NCI-H2107 treated with DMSO at 0.1 percent for 48 hours (cell line): ENCODE data around the gene ST6GALNAC4.
"Not testable (repeated sequence)": the region's sequence is repeated elsewhere in the genome, so short reads cannot be mapped to it uniquely, and the experiment has no call there.

Experiments
- DNase-seq: peaks from one replicate; lab custom pipeline; 2025; ENCODE audit not compliant: unreplicated experiment; lab: John Stamatoyannopoulos, UW

The ST6GALNAC4 gene

GRCh38 chr9:127874301-127875221 is 42.3 kb downstream of the ST6GALNAC4 start:
- DNase-seq: no peak

DNA sequence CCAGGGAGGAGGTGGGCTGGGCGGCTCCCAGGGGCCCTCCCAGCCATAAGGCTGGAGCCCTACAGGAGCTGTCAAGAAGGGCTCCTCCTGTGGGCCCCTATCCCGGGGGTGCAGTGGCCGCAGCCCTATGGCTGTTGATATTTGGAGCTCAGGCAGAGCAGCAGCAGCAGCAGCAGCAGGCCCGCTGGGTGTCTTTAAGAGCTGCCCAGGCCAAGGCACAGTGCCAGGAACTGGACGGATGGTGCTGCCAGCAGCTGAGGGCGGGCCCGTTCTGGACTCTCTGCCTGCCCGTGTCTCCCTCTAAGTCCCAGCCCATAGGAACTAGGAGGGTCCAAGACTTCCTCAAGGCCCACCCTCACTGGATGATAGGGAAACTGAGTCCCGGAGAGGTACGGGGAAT is 43.0 kb downstream of the ST6GALNAC4 start:
- DNase-seq: no peak

- DNase-seq: no peak
Observed at GRCh38 chr9:127873223-127873691, 43.6 kb downstream of the ST6GALNAC4 start.

- no peak for DNase-seq
Observed at GRCh38 chr9:127872369-127873222, 44.2 kb downstream of the ST6GALNAC4 start.

DNA sequence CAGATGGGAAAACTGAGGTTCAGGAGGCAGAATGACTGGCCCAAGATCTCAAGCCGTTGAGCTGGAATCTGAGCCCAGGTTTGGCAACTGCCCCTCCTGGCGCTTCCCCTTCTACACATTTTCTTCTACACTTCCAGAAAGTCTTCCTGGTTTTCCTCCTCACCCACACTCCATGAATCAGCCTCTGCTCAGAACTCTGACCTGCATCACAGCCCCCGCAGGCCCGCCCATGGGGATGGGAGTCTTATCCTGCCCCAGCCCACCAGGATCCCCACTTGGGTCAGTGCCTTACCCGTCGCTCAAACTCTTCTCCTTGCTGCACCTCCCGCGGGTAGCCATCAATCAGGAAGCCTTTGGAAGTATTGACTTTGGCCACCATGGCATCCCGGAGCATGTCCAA is 45.3 kb downstream of the ST6GALNAC4 start:
- DNase-seq: no peak

DNA sequence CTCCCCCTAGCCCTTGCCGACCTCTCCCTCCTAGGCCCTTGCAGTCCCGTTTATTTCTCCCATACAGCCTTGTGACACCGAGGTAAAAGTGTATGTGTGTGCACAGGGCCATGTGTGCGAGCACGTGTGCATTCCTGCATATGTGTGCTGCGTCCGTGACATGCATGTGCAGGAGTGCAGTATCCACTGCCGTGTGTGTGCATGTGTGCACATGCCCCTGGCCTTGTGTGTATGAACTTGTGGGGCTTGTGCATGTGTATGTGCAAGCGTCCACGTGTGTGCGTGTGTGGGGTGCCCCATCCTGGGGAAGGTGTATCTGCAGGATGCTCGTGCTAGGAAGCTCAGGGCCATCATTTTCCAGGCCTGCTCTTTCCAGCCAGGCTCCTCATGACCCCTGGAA is 46.0 kb downstream of the ST6GALNAC4 start:
- no peak for DNase-seq

DNA sequence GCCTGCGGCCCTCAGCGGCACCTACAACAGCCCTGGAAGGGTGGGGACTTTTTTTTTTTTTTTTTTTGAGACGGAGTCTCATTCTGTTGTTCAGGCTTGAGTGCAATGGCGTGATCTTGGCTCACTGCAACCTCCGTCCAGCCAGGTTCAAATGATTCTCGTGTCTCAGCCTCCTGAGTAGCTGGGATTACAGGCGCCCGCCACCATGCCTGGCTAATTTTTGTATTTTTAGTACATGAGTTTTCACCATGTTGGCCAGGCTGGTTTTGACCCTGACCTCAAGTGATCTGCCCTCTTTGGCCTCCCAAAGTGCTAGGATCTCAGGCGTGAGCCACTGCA is 46.7 kb downstream of the ST6GALNAC4 start:
- DNase-seq: not testable (repeated sequence)

DNA sequence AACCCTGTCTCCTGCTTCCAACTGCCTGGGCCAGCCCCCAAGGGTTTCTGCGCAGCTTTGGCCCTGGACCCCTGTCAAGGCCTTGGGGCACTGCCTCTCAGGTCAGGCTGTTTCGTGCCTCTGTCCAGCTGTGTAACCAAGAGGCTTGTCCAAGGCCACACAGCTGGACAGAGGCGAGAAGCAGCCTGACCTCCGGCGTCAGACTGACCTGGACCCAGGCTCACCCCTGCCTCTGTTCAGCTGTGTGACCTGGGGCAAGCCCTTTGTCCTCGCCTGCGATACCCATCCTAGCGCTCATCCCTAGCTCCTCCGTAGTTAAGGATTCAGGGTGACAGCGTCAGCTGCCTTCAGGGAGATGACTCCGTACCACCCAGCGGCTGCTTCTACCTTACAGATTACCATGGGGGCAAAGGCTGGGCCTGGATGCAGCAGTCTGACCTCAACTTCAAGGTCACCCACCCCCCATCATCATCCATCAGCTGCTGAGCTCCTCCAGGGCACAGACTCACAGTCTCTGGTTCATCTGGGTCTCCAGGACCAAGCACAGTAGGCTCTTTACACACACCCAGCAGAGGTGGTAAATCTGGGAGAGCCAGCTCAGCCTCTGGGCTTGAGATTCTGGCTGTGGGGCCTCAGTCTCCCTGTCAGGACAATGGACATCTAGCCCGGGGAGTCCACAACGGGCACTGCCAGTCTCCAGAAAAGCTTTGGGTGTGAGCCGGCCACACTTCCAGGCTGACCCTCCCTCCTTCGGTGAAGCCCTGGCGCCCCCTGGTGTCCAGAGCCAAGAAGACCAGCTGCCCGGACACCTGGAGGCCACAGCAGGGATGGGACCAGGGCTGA is 47.3 kb downstream of the ST6GALNAC4 start:
- peak; percentile 38 for DNase-seq

DNA sequence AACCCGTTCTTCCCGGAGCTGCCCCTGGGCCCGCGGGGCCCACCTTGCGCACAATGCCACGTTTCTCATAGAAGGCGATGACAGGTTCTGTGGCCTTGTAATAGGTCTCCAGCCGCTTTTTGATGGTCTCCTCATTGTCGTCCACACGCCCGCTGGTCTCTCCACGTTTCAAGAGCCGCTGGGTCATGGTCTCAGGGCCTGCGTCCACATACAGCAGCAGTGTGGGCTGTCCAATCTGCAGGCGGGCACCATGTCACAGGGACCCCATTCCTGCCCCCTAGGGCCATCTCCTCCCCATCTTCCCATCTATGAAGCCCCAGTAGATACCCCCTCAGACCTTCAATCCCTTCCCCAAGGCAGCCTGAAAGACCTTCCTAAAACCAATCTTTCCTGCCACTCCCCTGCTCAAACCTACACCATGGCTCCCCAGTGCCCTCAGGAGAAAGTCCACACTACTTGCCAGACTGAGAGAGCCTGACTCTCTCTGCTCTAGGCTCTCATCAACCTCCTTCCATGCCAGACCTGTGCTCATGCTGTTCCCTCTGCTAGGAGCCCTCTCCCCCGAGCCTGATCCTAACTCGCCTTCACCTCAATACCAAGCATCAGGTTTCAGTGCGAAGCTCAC is 48.5 kb downstream of the ST6GALNAC4 start:
- no peak for DNase-seq

GRCh38 chr9:127867356-127868277 is 49.2 kb downstream of the ST6GALNAC4 start:
- DNase-seq: no peak

DNA sequence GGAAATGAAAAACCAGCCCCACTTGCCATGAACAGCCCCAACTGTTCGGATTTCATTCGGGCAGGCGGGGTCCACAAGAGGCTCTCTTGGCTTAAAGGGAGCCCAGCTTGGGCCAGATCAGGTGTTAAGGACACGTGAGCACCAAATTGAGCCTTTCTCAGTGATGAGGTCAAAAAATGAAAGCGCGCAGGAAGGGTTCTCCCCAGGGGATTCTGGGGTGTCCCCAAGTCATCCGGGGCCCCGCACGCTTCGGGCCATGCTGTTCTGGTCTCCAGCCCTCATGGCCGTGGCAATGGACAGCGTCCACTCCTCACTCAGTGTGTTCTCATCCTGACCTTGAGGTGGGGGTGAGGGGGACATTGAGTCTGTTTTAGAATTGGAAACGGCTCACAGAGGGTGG is 50.3 kb downstream of the ST6GALNAC4 start:
- no peak for DNase-seq

DNA sequence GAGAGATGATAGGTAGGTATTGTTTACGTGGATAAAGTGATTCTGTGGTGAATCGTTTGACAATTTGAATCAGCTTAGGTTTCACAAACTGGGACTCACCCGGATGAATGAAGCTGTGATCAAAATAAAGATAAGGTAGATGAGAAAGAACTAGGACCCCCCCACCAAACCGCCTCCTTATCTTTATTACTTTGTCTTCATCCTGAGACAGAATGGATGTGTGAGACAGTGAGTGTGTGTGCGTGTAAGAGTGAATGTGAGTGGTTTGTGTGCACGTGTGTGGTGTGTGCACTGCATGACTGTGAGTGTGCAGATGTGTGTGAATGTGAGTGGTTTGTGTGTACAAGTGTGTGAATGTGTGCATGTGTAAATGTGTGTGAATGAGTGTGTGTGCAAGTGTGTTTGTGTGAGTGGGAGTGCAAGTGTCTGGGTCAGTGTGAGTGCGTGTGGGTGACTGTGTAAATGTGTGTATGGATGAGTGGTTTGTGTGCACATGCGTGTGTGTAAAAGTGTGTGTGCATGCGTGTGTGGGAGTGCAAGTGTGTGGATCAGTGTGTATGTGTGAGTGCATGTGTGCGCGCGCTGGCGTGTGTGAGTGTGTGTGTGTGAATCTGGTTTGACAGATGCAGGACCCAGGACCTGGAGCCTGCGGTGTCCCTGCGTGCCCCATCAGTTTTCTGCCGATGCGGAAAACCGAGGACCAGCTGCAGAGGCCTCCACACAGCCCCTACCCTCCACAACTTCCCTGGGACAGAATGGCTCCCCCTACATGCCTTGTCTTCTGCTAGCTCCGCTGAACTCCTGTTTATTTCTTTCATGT is 51.0 kb downstream of the ST6GALNAC4 start:
- DNase-seq: no peak

GRCh38 chr9:127863191-127863621 is 53.6 kb downstream of the ST6GALNAC4 start:
- no peak for DNase-seq

GRCh38 chr9:127862075-127863011 is 54.5 kb downstream of the ST6GALNAC4 start:
- no peak for DNase-seq

DNA sequence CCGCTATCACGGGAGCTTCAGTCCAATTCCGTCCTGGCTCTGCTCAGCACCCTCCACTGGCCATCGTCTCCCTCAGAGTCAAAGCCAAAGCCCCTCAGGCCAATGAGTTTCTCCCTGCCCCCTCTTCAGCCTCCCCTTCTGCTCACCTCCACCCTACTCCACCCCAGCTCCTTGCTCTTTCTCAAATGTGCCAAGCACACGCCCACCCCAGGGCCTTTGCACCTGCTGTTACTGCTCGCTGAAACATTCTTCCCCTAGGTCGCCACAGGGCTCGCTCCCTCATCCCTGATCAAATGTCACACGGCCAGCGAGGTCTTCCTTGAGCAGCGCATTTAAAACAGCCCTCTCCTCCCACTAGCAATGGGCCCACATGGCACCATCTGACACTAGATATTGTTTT is 56.1 kb downstream of the ST6GALNAC4 start:
- no peak for DNase-seq

DNA sequence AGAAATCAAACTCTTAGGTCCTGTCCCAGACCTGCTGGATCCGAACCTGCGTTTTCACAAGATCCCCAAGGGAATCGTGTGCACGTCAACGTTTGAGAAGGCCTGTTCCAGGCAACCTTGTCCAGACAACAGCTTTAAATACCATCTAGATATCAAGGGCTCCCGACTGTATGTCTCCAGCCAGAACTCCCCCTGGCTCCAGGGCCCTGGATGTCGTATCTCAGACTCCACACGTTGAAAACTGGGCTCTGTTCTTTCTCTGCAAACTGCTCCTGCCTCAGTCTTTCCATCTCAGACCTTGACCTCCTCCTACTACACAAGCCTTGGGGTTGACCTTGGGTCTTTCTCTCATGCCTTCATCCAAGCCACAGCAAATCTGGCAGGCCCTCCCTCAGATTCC is 56.6 kb downstream of the ST6GALNAC4 start:
- no peak for DNase-seq

- no peak for DNase-seq
Observed at GRCh38 chr9:127858041-127858512, 58.8 kb downstream of the ST6GALNAC4 start.
